GM18517 (cell line): ENCODE data around the gene HOXA9.

Source experiments
- ATAC-seq: cut with Tn5 transposase; IDR thresholded peaks from one replicate; pipeline ENCODE4 v1.9.1; 2021; ENCODE audit warnings: mild to moderate bottlenecking, moderate library complexity; ENCODE audit not compliant: unreplicated experiment

The HOXA9 gene

GRCh38 chr7:27188386-27189294, 23.3 kb upstream of the HOXA9 start:
- no peak for ATAC-seq

GRCh38 chr7:27187475-27188385, 22.4 kb upstream of the HOXA9 start:
- ATAC-seq, result no peak

GRCh38 chr7:27186668-27187474, 21.5 kb upstream of the HOXA9 start:
- ATAC-seq, result no peak

- no peak for ATAC-seq
Measured at GRCh38 chr7:27185854-27186667, 20.7 kb upstream of the HOXA9 start.

- ATAC-seq, result no peak
Measured at GRCh38 chr7:27185013-27185853, 19.9 kb upstream of the HOXA9 start, which contains the start of gene HOXA11. TSS of gene HOXA11 (minus strand) at chr7:27185232. CDS start at chr7:27185144, 88 bp downstream.

- ATAC-seq, result no peak
Measured at GRCh38 chr7:27184337-27185012, 19.1 kb upstream of the HOXA9 start.

GRCh38 chr7:27183682-27184336, 18.5 kb upstream of the HOXA9 start:
- no peak for ATAC-seq

GRCh38 chr7:27182861-27183681, 17.7 kb upstream of the HOXA9 start:
- ATAC-seq, result no peak

GRCh38 chr7:27182285-27182841, 17.0 kb upstream of the HOXA9 start:
- ATAC-seq, result no peak

- ATAC-seq, result no peak
Measured at GRCh38 chr7:27181795-27182275, 16.5 kb upstream of the HOXA9 start.

GRCh38 chr7:27180431-27181420, 15.4 kb upstream of the HOXA9 start:
- no peak for ATAC-seq

GRCh38 chr7:27179503-27180430, 14.4 kb upstream of the HOXA9 start:
- no peak for ATAC-seq

- ATAC-seq, result no peak
Measured at GRCh38 chr7:27179030-27179429, 13.7 kb upstream of the HOXA9 start.

- ATAC-seq, result no peak
Measured at GRCh38 chr7:27178366-27178765, 13.0 kb upstream of the HOXA9 start.
